HepG2 (cell line): Measurements from ENCODE around the gene PNPLA2. TPM values are rescaled to one million over a fixed set of nuclear protein-coding genes. Genes with fewer than 3 reads are reported as not detected.

Source experiments
- CBX2 ChIP-seq, 2 experiments: fragments of 200-600 bp in 1 of 2; sonication (generic); formaldehyde crosslinking in 1 of 2; IDR thresholded peaks; 2 replicates each; pipeline versions ENCODE4 v1.7.0 to v1.8.1; 2018 to 2022; ENCODE audit warnings: low read depth in 2 of 2, low read length in 1 of 2, mild to moderate bottlenecking in 1 of 2, missing genetic modification reagents in 1 of 2
- CERS6 ChIP-seq: sonication (generic); formaldehyde crosslinking; IDR thresholded peaks from 2 replicates; pipeline ENCODE4 v1.5.0; 2020; ENCODE audit warnings: missing genetic modification reagents
- CHD4 ChIP-seq: fragments of 200-600 bp; sonication (generic); IDR thresholded peaks from 2 replicates; pipeline ENCODE4 v1.7.0; 2017; ENCODE audit warnings: mild to moderate bottlenecking, low read length, borderline replicate concordance
- CREB1 ChIP-seq, 2 experiments: fragments of 450-650 bp in 1 of 2; IDR thresholded peaks; 2 replicates each; pipeline ENCODE4 v1.6.1; 2016 to 2017; ENCODE audit warnings: control low read depth in 1 of 2, mild to moderate bottlenecking in 1 of 2, missing compliant biosample characterization in 1 of 2, missing genetic modification characterization in 1 of 2
- MED13 ChIP-seq: sonication (generic); formaldehyde crosslinking; IDR thresholded peaks from 2 replicates; pipeline ENCODE4 v1.5.0; 2020; ENCODE audit warnings: missing genetic modification reagents
- PAX8 ChIP-seq: sonication (generic); formaldehyde crosslinking; IDR thresholded peaks from 2 replicates; pipeline ENCODE4 v1.8.0; 2022; ENCODE audit warnings: mild to moderate bottlenecking, missing genetic modification reagents, borderline replicate concordance
- PCBP2 ChIP-seq: fragments of 200-400 bp; formaldehyde crosslinking; optimal IDR thresholded peaks from 2 replicates; pipeline ENCODE3; 2018; ENCODE audit warnings: low read length, low read depth; ENCODE audit not compliant: poor library complexity, severe bottlenecking
- RNF219 ChIP-seq: sonication (generic); formaldehyde crosslinking; IDR thresholded peaks from 2 replicates; pipeline ENCODE4 v1.5.0; 2020; ENCODE audit warnings: mild to moderate bottlenecking, missing genetic modification reagents
- TARDBP ChIP-seq: sonication (generic); formaldehyde crosslinking; IDR thresholded peaks from 2 replicates; pipeline ENCODE4 v1.8.0; 2022; ENCODE audit warnings: mild to moderate bottlenecking, missing genetic modification reagents
- TBL1XR1 ChIP-seq: fragments of 150-350 bp; IDR thresholded peaks from 2 replicates; pipeline ENCODE4 v1.6.1; 2014; ENCODE audit warnings: borderline replicate concordance, low read length; ENCODE audit not compliant: partially characterized antibody
- TBP ChIP-seq: sonication (generic); formaldehyde crosslinking; IDR thresholded peaks from 2 replicates; pipeline ENCODE4 v1.5.0; 2020; ENCODE audit warnings: missing genetic modification reagents
- ZBTB39 ChIP-seq: sonication (generic); formaldehyde crosslinking; IDR thresholded peaks from 2 replicates; pipeline ENCODE4 v1.5.0; 2020; ENCODE audit warnings: missing genetic modification reagents
- ZFP1 ChIP-seq: IDR thresholded peaks from 2 replicates; pipeline ENCODE4 v1.6.1; 2016
- ZKSCAN1 ChIP-seq: fragments of 150-350 bp; IDR thresholded peaks from 2 replicates; pipeline ENCODE4 v1.6.1; 2014; ENCODE audit warnings: low read length
- ZMAT5 ChIP-seq: sonication (generic); formaldehyde crosslinking; IDR thresholded peaks from 2 replicates; pipeline ENCODE4 v1.5.0; 2020; ENCODE audit warnings: mild to moderate bottlenecking, low read depth, missing genetic modification reagents, borderline replicate concordance
- ZNF224 ChIP-seq: sonication (generic); formaldehyde crosslinking; IDR thresholded peaks from 2 replicates; pipeline ENCODE4 v1.5.0; 2020; ENCODE audit warnings: mild to moderate bottlenecking, missing genetic modification reagents
- ZNF598 ChIP-seq: sonication (generic); formaldehyde crosslinking; IDR thresholded peaks from 2 replicates; pipeline ENCODE4 v1.5.1; 2020; ENCODE audit warnings: mild to moderate bottlenecking, missing genetic modification reagents, borderline replicate concordance
- polyA plus RNA-seq, 8 experiments: library from polyadenylated mRNA; depleted of rRNA in 3 of 8; stranded (reverse) in 7 of 8; unstranded in 1 of 8; fragments of >200 nt; fragmentation: Illumina TruSeq in 4 of 8; extraction: Trizol in 4 of 8; gene quantifications; 2 replicates each; pipeline versions ENCODE4 v1.2.1 to v1.2.3, GENCODE V29; 2011 to 2016; ENCODE audit warnings: low read depth in 4 of 8, missing spikeins in 1 of 8, mixed read lengths in 1 of 8; ENCODE audit not compliant: insufficient read depth in 1 of 8
- total RNA-seq, 5 experiments: library from RNA; depleted of rRNA; stranded (reverse); fragments of >200 nt; fragmentation: Illumina TruSeq; extraction: Trizol; gene quantifications; 2 replicates each; pipeline ENCODE4 v1.2.3, GENCODE V29; 2016; ENCODE audit warnings: low read depth in 1 of 5
- TF ChIP-seq, protein P1 (sequence below): sonication (generic); formaldehyde crosslinking; IDR thresholded peaks from 2 replicates; pipeline ENCODE4 v1.4.0; 2020; ENCODE audit warnings: mild to moderate bottlenecking, missing genetic modification reagents

PNPLA2 gene
- total and polyA plus RNA-seq, 2 of the 13 experiments (the other 11 are each of a cell fraction or from before 2014, with no cell fraction given), result 10.5 to 43.2 TPM

DNA sequence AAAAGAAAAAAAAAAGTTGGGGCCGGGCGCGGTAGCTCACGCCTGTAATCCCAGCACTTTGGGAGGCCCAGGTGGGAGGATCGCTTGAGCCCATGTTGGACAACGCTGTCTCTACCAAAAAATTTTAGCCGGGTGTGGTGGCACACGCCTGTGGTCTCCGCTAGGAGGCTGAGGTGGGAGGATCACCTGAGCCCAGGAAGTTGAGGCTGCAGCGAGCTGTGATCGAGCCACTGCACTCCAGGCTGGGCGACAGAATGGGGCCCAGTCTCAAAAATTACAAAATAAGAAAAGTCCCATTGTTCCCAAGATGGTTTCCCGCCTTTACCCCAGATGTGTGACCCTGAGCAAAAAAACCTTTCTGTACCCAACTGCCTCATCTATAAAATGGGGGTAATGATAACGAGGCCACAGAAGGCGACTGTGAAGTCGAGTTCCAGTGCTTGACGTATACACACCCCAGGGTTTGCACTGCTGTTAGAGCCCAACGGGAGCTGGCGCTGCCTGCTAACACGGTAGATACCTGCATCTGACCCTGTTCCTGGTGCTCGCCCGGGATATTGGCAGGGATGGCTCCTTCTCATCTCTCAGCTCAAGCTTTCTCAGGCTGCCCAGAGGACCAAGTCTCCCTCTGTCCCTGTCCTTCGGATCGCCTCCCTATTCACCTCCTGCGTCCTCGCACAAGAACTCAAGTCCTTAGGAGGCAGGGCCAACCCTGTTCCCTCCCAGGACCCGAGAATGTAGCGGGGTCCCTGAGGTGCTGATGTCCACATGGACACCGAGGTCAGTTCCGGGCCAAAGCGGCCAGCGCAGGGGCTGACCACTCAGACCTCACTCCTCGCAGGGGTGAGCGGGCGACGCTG, 10.1 kb upstream of the PNPLA2 start (continued):
- TF ChIP-seq, protein P1, sequence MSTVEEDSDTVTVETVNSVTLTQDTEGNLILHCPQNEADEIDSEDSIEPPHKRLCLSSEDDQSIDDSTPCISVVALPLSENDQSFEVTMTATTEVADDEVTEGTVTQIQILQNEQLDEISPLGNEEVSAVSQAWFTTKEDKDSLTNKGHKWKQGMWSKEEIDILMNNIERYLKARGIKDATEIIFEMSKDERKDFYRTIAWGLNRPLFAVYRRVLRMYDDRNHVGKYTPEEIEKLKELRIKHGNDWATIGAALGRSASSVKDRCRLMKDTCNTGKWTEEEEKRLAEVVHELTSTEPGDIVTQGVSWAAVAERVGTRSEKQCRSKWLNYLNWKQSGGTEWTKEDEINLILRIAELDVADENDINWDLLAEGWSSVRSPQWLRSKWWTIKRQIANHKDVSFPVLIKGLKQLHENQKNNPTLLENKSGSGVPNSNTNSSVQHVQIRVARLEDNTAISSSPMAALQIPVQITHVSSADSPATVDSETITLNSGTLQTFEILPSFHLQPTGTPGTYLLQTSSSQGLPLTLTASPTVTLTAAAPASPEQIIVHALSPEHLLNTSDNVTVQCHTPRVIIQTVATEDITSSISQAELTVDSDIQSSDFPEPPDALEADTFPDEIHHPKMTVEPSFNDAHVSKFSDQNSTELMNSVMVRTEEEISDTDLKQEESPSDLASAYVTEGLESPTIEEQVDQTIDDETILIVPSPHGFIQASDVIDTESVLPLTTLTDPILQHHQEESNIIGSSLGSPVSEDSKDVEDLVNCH (CRISPR knock-in tag), result no peak
- no peak for TF ChIP-seq ZKSCAN1
- no peak for TF ChIP-seq PAX8 (CRISPR knock-in tag)
- no peak for TF ChIP-seq CREB1 (IDR thresholded peaks at IDR 0.05)
- TF ChIP-seq CREB1 (CRISPR knock-in tag; IDR thresholded peaks at IDR 0.05), result no peak
- 0 out of 2 replicates have a peak, but pooled peaks have one; percentile 66 for TF ChIP-seq ZNF598
- no peak for TF ChIP-seq CBX2 (IDR thresholded peaks at IDR 0.05; ENCODE audit: low read depth, low read length)
- TF ChIP-seq CBX2 (CRISPR knock-in tag; IDR thresholded peaks at IDR 0.05; ENCODE audit: low read depth), result no peak
- TF ChIP-seq MED13 (CRISPR knock-in tag), result no peak
- no peak for TF ChIP-seq ZFP1 (CRISPR knock-in tag)
- no peak for TF ChIP-seq CERS6 (CRISPR knock-in tag)
- no peak for TF ChIP-seq ZBTB39 (CRISPR knock-in tag)
- TF ChIP-seq TBP (CRISPR knock-in tag), result no peak
- no peak for TF ChIP-seq RNF219 (CRISPR knock-in tag)
- no peak for TF ChIP-seq TBL1XR1
- no peak for TF ChIP-seq PCBP2
- no peak for TF ChIP-seq CHD4
- 0 out of 2 replicates have a peak, but pooled peaks have one; percentile 42 for TF ChIP-seq ZNF224
- no peak for TF ChIP-seq TARDBP (CRISPR knock-in tag)
- TF ChIP-seq ZMAT5 (CRISPR knock-in tag), result no peak
